HCT116 (cell line): ENCODE results near the gene C16orf78. TPM values are rescaled to one million over a fixed set of nuclear protein-coding genes. Genes with fewer than 3 reads are reported as not detected.
A peak's percentile ranks its signal among the peaks of the same experiment; 100 is the strongest.

ENCODE experiments used
- ATAC-seq: fragments of 200-7000 bp; cut with Tn5 transposase; 2 replicates; pipeline ENCODE4 v1.9.1; 2020; ENCODE audit warnings: mild to moderate bottlenecking, moderate library complexity
- BruUV-seq: library from RNA; stranded (reverse); fragments of 400-500 nt; replicated peaks from 2 replicates; lab custom pipeline; 2021; lab: Mats Ljungman, UMichigan
- CTCF ChIA-PET: fragments of 300-600 bp; sonication (Branson Sonifier 250); formaldehyde crosslinking; loops from one replicate; lab custom pipeline; 2021; ENCODE audit warnings: antibody characterized with exemption; lab: Charles Lee
- POLR2A ChIA-PET: fragments of 300-600, 350-600 bp; sonication (Branson Sonifier 250); formaldehyde crosslinking; loops from one replicate; lab custom pipeline; 2021; ENCODE audit warnings: antibody characterized with exemption; lab: Charles Lee
- RAD21 ChIA-PET, 2 experiments: fragments of 300-600 bp; sonication (Branson Sonifier 250); formaldehyde crosslinking; loops; one replicate each; lab custom pipeline; 2023; ENCODE audit warnings: low total read pairs in 2 of 2; ENCODE audit not compliant: uncharacterized antibody in 2 of 2, unreplicated experiment in 2 of 2, low non-redundant PET in 1 of 2; lab: Charles Lee
- DNase-seq: peaks from one replicate; pipeline ENCODE4 v3.0.0-alpha.2; 2010; ENCODE audit warnings: low read depth, low spot score
- H2AFZ ChIP-seq: fragments of 200-600 bp; shearing (Covaris generic), sonication (generic); 2 replicates; pipeline ENCODE4 v1.6.1; 2017; ENCODE audit warnings: low read depth, mixed run types, mixed read lengths, antibody characterized with exemption, low read length; ENCODE audit not compliant: poor library complexity, severe bottlenecking
- H3K27ac ChIP-seq: 2 replicates; pipeline ENCODE4 v1.5.1; 2012; ENCODE audit warnings: low read depth, low read length
- H3K27me3 ChIP-seq: fragments of 200-600 bp; sonication (generic); 2 replicates; pipeline ENCODE4 v1.6.1; 2016; ENCODE audit warnings: mixed run types, low read length, mixed read lengths; ENCODE audit not compliant: insufficient read depth
- H3K36me3 ChIP-seq, 2 experiments: fragments of 200-500 bp in 1 of 2; fragments of 200-600 bp in 1 of 2; sonication (Bioruptor generic) in 1 of 2; sonication (generic) in 1 of 2; 2 replicates each; pipeline versions ENCODE4 v1.5.1 to v1.6.1; 2014 to 2016; ENCODE audit warnings: low read length in 2 of 2, inconsistent platforms in 1 of 2, mixed read lengths in 1 of 2, mixed run types in 1 of 2; ENCODE audit not compliant: insufficient read depth in 2 of 2, control insufficient read depth in 1 of 2
- H3K4me1 ChIP-seq, 2 experiments: fragments of 200-600 bp in 1 of 2; sonication (generic) in 1 of 2; 2 replicates each; pipeline versions ENCODE4 v1.5.1 to v1.6.1; 2012 to 2017; ENCODE audit warnings: low read length in 2 of 2, inconsistent platforms in 1 of 2, mild to moderate bottlenecking in 1 of 2, mixed read lengths in 1 of 2, mixed run types in 1 of 2, moderate library complexity in 1 of 2; ENCODE audit not compliant: insufficient read depth in 2 of 2, control insufficient read depth in 1 of 2
- H3K4me2 ChIP-seq: fragments of 200-600 bp; sonication (generic); 2 replicates; pipeline ENCODE4 v1.6.1; 2017; ENCODE audit warnings: mixed run types, low read length, mixed read lengths
- H3K4me3 ChIP-seq, 2 experiments: fragments of 200-600 bp in 1 of 2; sonication (generic) in 1 of 2; replicated peaks in 1 of 2; 2 replicates each; pipeline ENCODE4 v1.5.1; 2011 to 2016; ENCODE audit warnings: low read length in 2 of 2, control low read depth in 1 of 2, low read depth in 1 of 2, mild to moderate bottlenecking in 1 of 2, mixed read lengths in 1 of 2, mixed run types in 1 of 2
- H3K79me2 ChIP-seq: fragments of 200-600 bp; sonication (generic); 2 replicates; pipeline ENCODE4 v1.6.1; 2017; ENCODE audit warnings: mild to moderate bottlenecking, mixed run types, low read length, moderate library complexity, mixed read lengths; ENCODE audit not compliant: insufficient read depth
- H3K9ac ChIP-seq: fragments of 200-600 bp; sonication (generic); 2 replicates; pipeline ENCODE4 v1.6.1; 2016; ENCODE audit warnings: low read length, mixed read lengths
- H3K9me2 ChIP-seq: fragments of 200-600 bp; sonication (generic), shearing (Covaris generic); 2 replicates; pipeline ENCODE4 v1.6.1; 2017; ENCODE audit warnings: mixed run types, mild to moderate bottlenecking, moderate library complexity; ENCODE audit not compliant: insufficient read depth
- H3K9me3 ChIP-seq, 2 experiments: fragments of 200-500 bp in 1 of 2; fragments of 200-600 bp in 1 of 2; sonication (Bioruptor generic) in 1 of 2; sonication (generic) in 1 of 2; 2 replicates each; pipeline ENCODE4 v1.6.1; 2014 to 2017; ENCODE audit warnings: low read length in 2 of 2, mixed read lengths in 2 of 2, inconsistent platforms in 1 of 2, low read depth in 1 of 2, mild to moderate bottlenecking in 1 of 2, mixed run types in 1 of 2, moderate library complexity in 1 of 2; ENCODE audit not compliant: control insufficient read depth in 1 of 2, insufficient read depth in 1 of 2
- H4K20me1 ChIP-seq: fragments of 200-600 bp; sonication (generic), shearing (Covaris generic); 2 replicates; pipeline ENCODE4 v1.6.1; 2017; ENCODE audit warnings: mixed run types, mild to moderate bottlenecking, moderate library complexity; ENCODE audit not compliant: insufficient read depth
- SRF ChIP-seq: IDR thresholded peaks from 2 replicates; pipeline ENCODE4 v1.6.1; 2012; ENCODE audit warnings: low read depth
- intact Hi-C: fragments of 100-400 bp; cut with micrococcal nuclease; formaldehyde crosslinking; loops from 2 replicates; pipeline ENCODE4 v1.10.0; 2022
- total RNA-seq: library from RNA; stranded (reverse); gene quantifications from one replicate; pipeline ENCODE4 v1.2.1, GENCODE V29; 2021; ENCODE audit not compliant: unreplicated experiment
- TF ChIP-seq, protein P1 (sequence below): IDR thresholded peaks from 2 replicates; pipeline ENCODE4 v1.6.1; 2012; ENCODE audit warnings: low read depth

C16orf78 gene
- total RNA-seq, 1 experiment from 2014 or later = not detected

DNA sequence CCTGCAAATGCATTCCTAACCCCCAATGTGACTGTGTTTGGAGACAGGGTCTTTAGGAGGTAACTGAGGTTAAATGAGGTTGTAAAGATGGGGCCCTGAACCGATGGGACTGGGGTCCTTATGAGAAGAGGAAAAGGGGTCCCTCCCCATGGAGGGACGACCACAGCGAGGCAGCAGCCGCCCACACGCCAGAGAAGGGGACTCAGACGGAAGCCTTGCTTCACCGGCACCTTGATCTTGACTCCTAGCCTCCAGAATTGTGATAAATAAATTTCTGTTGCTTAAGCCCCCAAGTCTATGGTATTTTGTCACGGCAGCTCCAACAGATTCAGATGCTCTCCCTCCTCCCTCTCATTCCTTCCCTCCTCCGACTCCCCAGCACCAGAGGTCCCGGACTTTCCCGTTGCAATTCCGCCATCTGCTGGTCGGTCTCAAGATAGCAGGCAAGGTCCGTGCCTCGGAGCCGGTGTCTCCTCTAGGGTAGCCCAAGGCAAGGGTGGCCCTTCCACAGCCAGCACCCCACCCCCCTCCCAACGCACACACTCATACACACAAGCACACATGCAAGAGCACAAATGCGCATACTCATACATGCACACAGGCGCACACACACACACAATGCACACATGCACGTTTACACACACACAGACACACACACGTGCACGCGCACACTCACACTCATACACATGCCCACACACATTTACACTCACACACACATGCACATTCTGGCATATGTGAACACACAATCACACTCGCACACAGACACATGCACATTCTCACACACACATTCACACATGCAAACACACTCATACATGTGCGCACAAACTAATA is 23.1 kb upstream of the C16orf78 start (continued):
- TF ChIP-seq, protein P1, sequence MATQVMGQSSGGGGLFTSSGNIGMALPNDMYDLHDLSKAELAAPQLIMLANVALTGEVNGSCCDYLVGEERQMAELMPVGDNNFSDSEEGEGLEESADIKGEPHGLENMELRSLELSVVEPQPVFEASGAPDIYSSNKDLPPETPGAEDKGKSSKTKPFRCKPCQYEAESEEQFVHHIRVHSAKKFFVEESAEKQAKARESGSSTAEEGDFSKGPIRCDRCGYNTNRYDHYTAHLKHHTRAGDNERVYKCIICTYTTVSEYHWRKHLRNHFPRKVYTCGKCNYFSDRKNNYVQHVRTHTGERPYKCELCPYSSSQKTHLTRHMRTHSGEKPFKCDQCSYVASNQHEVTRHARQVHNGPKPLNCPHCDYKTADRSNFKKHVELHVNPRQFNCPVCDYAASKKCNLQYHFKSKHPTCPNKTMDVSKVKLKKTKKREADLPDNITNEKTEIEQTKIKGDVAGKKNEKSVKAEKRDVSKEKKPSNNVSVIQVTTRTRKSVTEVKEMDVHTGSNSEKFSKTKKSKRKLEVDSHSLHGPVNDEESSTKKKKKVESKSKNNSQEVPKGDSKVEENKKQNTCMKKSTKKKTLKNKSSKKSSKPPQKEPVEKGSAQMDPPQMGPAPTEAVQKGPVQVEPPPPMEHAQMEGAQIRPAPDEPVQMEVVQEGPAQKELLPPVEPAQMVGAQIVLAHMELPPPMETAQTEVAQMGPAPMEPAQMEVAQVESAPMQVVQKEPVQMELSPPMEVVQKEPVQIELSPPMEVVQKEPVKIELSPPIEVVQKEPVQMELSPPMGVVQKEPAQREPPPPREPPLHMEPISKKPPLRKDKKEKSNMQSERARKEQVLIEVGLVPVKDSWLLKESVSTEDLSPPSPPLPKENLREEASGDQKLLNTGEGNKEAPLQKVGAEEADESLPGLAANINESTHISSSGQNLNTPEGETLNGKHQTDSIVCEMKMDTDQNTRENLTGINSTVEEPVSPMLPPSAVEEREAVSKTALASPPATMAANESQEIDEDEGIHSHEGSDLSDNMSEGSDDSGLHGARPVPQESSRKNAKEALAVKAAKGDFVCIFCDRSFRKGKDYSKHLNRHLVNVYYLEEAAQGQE = no peak

DNA sequence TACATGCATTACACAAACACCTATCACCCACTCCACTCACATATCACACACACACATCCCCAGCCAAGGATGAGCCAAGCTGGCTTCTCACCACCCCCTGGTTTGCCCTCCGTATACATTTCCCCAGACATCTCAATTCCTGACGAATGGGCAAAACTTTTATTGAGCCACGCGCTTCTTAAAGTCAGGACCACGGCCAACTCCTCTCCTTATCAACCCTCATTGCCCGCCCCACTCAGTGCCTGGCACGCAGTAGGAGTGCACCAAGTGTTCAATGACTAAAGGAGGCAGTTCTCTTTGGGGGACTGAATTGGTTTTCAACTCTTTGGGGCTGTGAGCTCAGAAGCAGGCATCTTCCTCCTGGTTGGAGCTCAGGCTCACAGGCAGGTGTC is 22.5 kb upstream of the C16orf78 start:
- Histone ChIP-seq H2AFZ (no peak overlapping the region), H3K27ac (no peak overlapping the region), H3K9me3 (no peaks in the 10 kb centered on the region), H3K4me3 (no peak overlapping the region), H3K9ac (no peak overlapping the region), H3K4me1 (no peaks in the 10 kb centered on the region), H3K36me3 (no peaks in the 10 kb centered on the region), H3K4me2 (no peak overlapping the region), H3K79me2 (no peaks in the 10 kb centered on the region), H4K20me1 (no peaks in the 10 kb centered on the region), H3K9me2 (no peaks in the 10 kb centered on the region)
- RAD21 ChIA-PET = no interaction called here
- no peak for ATAC-seq
- POLR2A ChIA-PET = no interaction called here
- DNase-seq = no peak
- BruUV-seq = no TSS peak
- intact Hi-C loops = loop anchor here (2.0 kb wide), 1 partner anchor 440 kb away; no protein-coding TSS in a partner anchor
- CTCF ChIA-PET = no interaction called here
- TF ChIP-seq, protein P1 = peak; percentile 25; the same call in 1 of the 2 replicates
- no peak for TF ChIP-seq SRF
- TF ChIP-seq, all 23 proteins: peak for 1
- peaks cover 13% of the 10 kb centered on the region; the same call in 1 of the 2 replicates for H3K27me3 ChIP-seq
